HEK293T (cell line): ENCODE measurements around the gene DPP7.

Source experiments
- CTCF ChIA-PET: fragments of 350-600 bp; formaldehyde crosslinking; extraction: SDS; loops from one replicate; lab custom pipeline; 2021; ENCODE audit warnings: antibody characterized with exemption, inconsistent platforms; lab: Yijun Ruan, JAX
- POLR2A ChIA-PET: fragments of 350-600 bp; formaldehyde crosslinking; extraction: SDS; loops from one replicate; lab custom pipeline; 2020; ENCODE audit warnings: antibody characterized with exemption, inconsistent platforms; lab: Yijun Ruan, JAX
- DNase-seq: peaks from one replicate; pipeline ENCODE4 v3.0.0; 2012; ENCODE audit warnings: mixed read lengths; ENCODE audit errors: extremely low spot score
- ARNT ChIP-seq: fragments of 450-650 bp; IDR thresholded peaks from 2 replicates; pipeline ENCODE4 v1.6.1; 2017; ENCODE audit warnings: mild to moderate bottlenecking
- BHLHE40 ChIP-seq: fragments of 450-650 bp; IDR thresholded peaks from 2 replicates; pipeline ENCODE4 v1.6.1; 2016; ENCODE audit warnings: mild to moderate bottlenecking, moderate library complexity, borderline replicate concordance
- CTBP1 ChIP-seq: fragments of 450-650 bp; IDR thresholded peaks from 2 replicates; pipeline ENCODE4 v1.6.1; 2016; ENCODE audit warnings: borderline replicate concordance
- ELF4 ChIP-seq: fragments of 450-650 bp; IDR thresholded peaks from 2 replicates; pipeline ENCODE4 v1.6.1; 2017; ENCODE audit warnings: antibody characterized with exemption
- FOXA1 ChIP-seq: fragments of 450-650 bp; IDR thresholded peaks from 2 replicates; pipeline ENCODE4 v1.6.1; 2016; ENCODE audit warnings: mild to moderate bottlenecking
- FOXK2 ChIP-seq: fragments of 450-650 bp; IDR thresholded peaks from 2 replicates; pipeline ENCODE4 v1.6.1; 2016; ENCODE audit warnings: mild to moderate bottlenecking
- FOXM1 ChIP-seq: fragments of 450-650 bp; IDR thresholded peaks from 2 replicates; pipeline ENCODE4 v1.6.1; 2017; ENCODE audit warnings: mild to moderate bottlenecking, borderline replicate concordance
- HDGF ChIP-seq: fragments of 450-650 bp; IDR thresholded peaks from 2 replicates; pipeline ENCODE4 v1.6.1; 2017; ENCODE audit warnings: antibody characterized with exemption, borderline replicate concordance
- L3MBTL2 ChIP-seq: fragments of 450-650 bp; conservative IDR thresholded peaks from 2 replicates; pipeline ENCODE4 v1.6.1; 2016; ENCODE audit warnings: mild to moderate bottlenecking
- LEF1 ChIP-seq: fragments of 450-650 bp; IDR thresholded peaks from 2 replicates; pipeline ENCODE4 v1.6.1; 2017; ENCODE audit warnings: mild to moderate bottlenecking, borderline replicate concordance
- NFRKB ChIP-seq: fragments of 450-650 bp; IDR thresholded peaks from 2 replicates; pipeline ENCODE4 v1.6.1; 2016; ENCODE audit warnings: mild to moderate bottlenecking, moderate library complexity
- SP1 ChIP-seq: fragments of 450-650 bp; IDR thresholded peaks from 2 replicates; pipeline ENCODE4 v1.6.1; 2017
- SUZ12 ChIP-seq: fragments of 450-650 bp; IDR thresholded peaks from 2 replicates; pipeline ENCODE4 v1.6.1; 2016; ENCODE audit warnings: mild to moderate bottlenecking
- TARDBP ChIP-seq: fragments of 450-650 bp; IDR thresholded peaks from 2 replicates; pipeline ENCODE4 v1.6.1; 2016
- ZNF384 ChIP-seq: fragments of 450-650 bp; IDR thresholded peaks from 2 replicates; pipeline ENCODE4 v1.6.1; 2016
- TF ChIP-seq, protein P1 (sequence below): fragments of 450-650 bp; IDR thresholded peaks from 2 replicates; pipeline ENCODE4 v1.6.1; 2016

Gene DPP7

DNA sequence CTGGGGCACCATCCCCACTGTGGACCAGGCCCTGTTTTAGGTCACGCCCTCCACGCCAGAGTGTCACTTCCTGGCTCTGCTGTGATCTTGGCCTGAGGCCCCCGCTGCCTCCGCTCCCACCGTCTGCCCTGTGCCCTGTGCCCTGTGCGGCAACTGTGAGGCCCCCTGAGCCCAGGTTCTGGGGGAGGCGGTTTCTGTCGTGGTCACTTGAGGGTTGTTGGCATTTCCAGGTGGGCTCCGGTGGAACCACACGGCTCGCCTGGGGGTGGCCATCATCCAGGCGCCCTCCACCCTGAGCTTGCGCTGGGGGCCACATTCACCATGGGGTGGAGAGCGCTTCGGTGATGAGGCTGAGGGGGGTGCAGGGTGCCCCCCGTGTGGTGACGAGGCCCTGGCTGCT lies 6.6 kb downstream of the DPP7 start:
- ChIA-PET CTCF (no interaction called here), POLR2A (interaction anchor here (1.1 to 1.6 kb wide), 2 partner anchors 21 to 115 kb away, joined by 3 to 4 read pairs; partner anchors contain the start of genes MAN1B1 and RNF208)
- no peak for DNase-seq
- TF ChIP-seq SP1, result no peak
- no peak for TF ChIP-seq L3MBTL2
- no peak for TF ChIP-seq FOXM1
- no peak for TF ChIP-seq HDGF
- no peak for TF ChIP-seq BHLHE40
- no peak for TF ChIP-seq FOXK2
- TF ChIP-seq ELF4, result no peak
- TF ChIP-seq ZNF384, result no peak
- TF ChIP-seq ARNT, result no peak
- no peak for TF ChIP-seq TARDBP
- TF ChIP-seq LEF1, result no peak
- no peak for TF ChIP-seq CTBP1
- TF ChIP-seq FOXA1, result no peak
- TF ChIP-seq SUZ12, result no peak
- TF ChIP-seq NFRKB, result no peak
- TF ChIP-seq, protein P1, sequence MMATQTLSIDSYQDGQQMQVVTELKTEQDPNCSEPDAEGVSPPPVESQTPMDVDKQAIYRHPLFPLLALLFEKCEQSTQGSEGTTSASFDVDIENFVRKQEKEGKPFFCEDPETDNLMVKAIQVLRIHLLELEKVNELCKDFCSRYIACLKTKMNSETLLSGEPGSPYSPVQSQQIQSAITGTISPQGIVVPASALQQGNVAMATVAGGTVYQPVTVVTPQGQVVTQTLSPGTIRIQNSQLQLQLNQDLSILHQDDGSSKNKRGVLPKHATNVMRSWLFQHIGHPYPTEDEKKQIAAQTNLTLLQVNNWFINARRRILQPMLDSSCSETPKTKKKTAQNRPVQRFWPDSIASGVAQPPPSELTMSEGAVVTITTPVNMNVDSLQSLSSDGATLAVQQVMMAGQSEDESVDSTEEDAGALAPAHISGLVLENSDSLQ, result no peak

DNA sequence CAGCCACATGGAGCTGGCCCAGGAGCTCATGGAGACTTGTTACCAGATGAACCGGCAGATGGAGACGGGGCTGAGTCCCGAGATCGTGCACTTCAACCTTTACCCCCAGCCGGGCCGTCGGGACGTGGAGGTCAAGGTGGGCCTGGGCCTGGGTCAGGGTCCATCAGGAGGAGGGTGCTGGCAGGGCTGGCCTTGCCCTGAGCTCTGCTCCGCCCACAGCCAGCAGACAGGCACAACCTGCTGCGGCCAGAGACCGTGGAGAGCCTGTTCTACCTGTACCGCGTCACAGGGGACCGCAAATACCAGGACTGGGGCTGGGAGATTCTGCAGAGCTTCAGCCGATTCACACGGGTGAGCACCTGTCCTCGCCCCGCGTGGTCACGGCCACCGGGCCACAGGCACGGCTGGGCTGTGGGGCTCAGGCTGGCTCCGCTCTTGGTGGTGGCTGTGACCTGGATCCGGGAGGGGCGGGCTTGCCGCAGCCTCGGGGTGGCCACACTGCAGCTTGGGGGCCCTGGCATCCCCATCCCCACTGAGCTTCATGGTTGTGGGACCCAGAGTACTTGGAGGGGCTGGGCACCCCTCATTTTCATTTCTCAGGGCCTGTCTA lies 7.1 kb downstream of the DPP7 start:
- no peak for DNase-seq
- CTCF ChIA-PET, result no interaction called here
- TF ChIP-seq FOXM1, result no peak
- TF ChIP-seq CTBP1, result no peak
- no peak for TF ChIP-seq SUZ12
- TF ChIP-seq FOXK2, result no peak
- TF ChIP-seq L3MBTL2, result no peak
- no peak for TF ChIP-seq TARDBP
- TF ChIP-seq ZNF384, result no peak
- TF ChIP-seq NFRKB, result no peak
- TF ChIP-seq ELF4, result no peak
- no peak for TF ChIP-seq SP1
- no peak for TF ChIP-seq FOXA1
- no peak for TF ChIP-seq ARNT
- TF ChIP-seq HDGF, result no peak
- TF ChIP-seq, protein P1, result no peak
- POLR2A ChIA-PET, result interaction anchor here (1.1 to 1.6 kb wide), 2 partner anchors 21 to 115 kb away, joined by 3 to 4 read pairs; partner anchors contain the start of genes MAN1B1 and RNF208

DNA sequence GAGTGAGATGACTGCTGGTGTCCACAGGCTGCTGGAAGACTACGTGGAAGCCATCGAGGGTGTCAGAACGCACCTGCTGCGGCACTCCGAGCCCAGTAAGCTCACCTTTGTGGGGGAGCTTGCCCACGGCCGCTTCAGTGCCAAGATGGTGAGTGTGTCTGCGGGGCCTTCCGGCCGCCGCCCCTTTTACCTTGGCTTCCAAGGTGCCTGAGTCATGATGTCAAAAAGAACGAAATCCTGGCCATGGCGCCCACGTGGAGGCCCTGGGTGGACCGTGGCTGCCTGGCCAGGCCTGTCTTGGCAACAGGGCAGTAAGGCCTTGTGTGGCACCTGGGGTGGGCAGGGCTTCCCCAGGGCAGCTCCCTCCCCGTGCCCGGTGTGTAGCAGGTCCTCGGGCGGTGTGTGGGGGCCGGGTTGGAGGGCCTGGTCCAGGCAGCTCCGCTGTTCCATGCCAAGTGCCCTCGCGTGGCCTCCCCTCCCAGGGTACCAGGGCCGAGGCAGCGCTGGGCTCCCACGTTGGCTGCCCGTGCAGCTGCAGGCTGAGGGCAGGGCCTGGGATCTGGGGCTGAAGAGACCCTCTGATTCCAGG lies 7.8 kb downstream of the DPP7 start:
- POLR2A ChIA-PET, result interaction anchor here (1.1 to 1.6 kb wide), 2 partner anchors 20 to 116 kb away, joined by 3 to 4 read pairs; partner anchors contain the start of genes MAN1B1 and RNF208
- CTCF ChIA-PET, result no interaction called here
- DNase-seq, result no peak
- no peak for TF ChIP-seq TARDBP
- TF ChIP-seq ELF4, result no peak
- no peak for TF ChIP-seq CTBP1
- no peak for TF ChIP-seq L3MBTL2
- no peak for TF ChIP-seq SP1
- TF ChIP-seq, protein P1, result no peak
- no peak for TF ChIP-seq FOXK2

DNA sequence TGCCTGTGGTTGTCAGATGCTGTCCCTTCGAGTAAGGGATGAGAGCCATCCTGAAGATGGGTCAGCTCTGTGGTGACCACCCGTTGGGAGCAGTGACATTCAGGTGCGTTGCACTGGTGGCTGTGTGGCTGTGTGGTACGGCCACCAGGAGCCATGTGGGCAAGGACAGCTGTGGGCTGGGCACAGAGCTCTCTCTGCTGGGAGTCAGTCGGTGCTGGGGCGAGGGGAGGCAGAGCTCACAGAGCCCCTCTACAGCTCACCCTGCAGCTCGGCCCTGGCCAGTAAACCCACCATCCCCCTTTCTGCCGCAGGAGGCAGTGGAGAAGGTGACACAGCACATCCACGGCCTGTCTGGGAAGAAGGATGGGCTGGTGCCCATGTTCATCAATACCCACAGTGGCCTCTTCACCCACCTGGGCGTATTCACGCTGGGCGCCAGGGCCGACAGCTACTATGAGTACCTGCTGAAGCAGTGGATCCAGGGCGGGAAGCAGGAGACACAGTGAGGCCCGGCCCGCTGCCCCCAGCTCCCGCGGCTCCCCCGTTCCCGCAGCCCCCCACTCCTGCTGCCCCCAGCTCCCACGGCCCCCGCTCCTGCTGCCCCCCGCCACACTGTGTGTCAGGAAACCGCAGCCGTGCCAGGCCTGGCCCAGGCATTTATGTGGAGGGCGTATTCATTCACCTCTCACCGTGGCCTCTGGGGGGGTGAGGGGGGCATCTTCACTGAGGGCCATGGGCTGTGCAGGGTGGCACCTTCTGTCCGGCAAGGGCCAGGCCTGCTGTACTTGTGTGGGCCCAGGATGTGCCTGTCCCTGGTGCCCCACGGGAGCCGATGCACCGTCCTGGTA lies 8.5 kb downstream of the DPP7 start:
- POLR2A ChIA-PET, result interaction anchor here (1.4 kb wide), 1 partner anchor 19 kb away, joined by 4 read pairs; the partner anchor contains the start of gene MAN1B1
- TF ChIP-seq SUZ12 (no peak), SP1 (no peak), FOXA1 (no peak), L3MBTL2 (no peak), ARNT (no peak), TARDBP (no peak), CTBP1 (no peak)
- no peak for DNase-seq
- CTCF ChIA-PET, result no interaction called here

DNA sequence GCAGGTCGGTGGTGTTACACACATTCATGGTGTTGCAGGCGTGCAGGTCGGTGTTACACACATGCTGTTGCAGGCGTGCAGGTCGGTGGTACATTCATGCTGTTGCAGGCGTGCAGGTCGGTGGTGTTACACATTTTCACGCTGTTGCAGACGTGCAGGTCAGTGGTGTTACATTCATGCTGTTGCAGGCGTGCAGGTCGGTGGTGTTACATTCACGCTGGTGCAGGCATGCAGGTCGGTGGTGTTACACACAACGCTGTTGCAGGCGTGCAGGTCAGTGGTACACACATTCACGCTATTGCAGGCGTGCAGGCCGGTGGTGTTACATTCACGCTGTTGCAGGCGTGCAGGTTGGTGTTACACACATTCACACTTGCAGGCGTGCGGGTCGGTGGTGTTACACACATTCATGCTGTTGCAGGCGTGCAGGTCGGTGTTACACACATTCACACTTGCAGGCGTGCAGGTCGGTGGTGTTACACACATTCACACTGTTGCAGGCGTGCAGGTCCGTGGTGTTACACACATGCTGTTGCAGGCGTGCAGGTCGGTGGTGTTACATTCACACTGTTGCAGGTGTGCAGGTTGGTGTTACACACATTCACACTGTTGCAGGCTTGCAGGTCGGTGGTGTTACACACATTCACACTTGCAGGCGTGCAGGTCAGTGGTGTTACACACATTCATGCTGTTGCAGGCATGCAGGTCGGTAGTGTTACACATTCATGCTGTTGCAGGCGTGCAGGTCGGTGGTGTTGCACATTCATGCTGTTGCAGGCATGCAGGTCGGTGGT lies 11.1 kb downstream of the DPP7 start:
- TF ChIP-seq BHLHE40 (no peak), FOXA1 (no peak), FOXM1 (no peak), TARDBP (no peak), CTBP1 (no peak)
- ChIA-PET POLR2A (no interaction called here), CTCF (interaction anchor here (0.6 kb wide), 1 partner anchor 72 kb away, joined by 4 read pairs; no protein-coding TSS in a partner anchor)
- no peak for DNase-seq
